ENCODE data around the gene GNAI1.
A peak's percentile ranks its signal among the peaks of the same experiment; 100 is the strongest.

The GNAI1 gene

GRCh38 chr7:80134536-80135308 lies at the start of gene GNAI1:
TSS of gene GNAI1 (plus strand) at chr7:80134831. CDS start at chr7:80135161, 330 bp downstream.
- TF ChIP-seq CTCF (IDR thresholded peaks at IDR 0.05): peak; percentile 50

GRCh38 chr7:80087051-80087770 lies 47.4 kb upstream of the GNAI1 start:
- no peak for TF ChIP-seq CTCF (IDR thresholded peaks at IDR 0.05)

- no peak for TF ChIP-seq CTCF (IDR thresholded peaks at IDR 0.05)
Observed at GRCh38 chr7:80087771-80088170, 46.9 kb upstream of the GNAI1 start.

- no peak for TF ChIP-seq CTCF (IDR thresholded peaks at IDR 0.05)
Observed at GRCh38 chr7:80088705-80089104, 45.9 kb upstream of the GNAI1 start.

GRCh38 chr7:80089366-80089765 lies 45.3 kb upstream of the GNAI1 start:
- no peak for TF ChIP-seq CTCF (IDR thresholded peaks at IDR 0.05)

GRCh38 chr7:80093349-80093748 lies 41.3 kb upstream of the GNAI1 start:
- no peak for TF ChIP-seq CTCF (IDR thresholded peaks at IDR 0.05)

- TF ChIP-seq CTCF (IDR thresholded peaks at IDR 0.05): peak; percentile 56
Observed at GRCh38 chr7:80095545-80095944, 39.1 kb upstream of the GNAI1 start.

Measured in LNCAP (cell line).